GM21390 (cell line): Measurements from ENCODE around the gene PPP6R3.

ENCODE experiments used
- ATAC-seq: cut with Tn5 transposase; IDR thresholded peaks from one replicate; pipeline ENCODE4 v1.9.1; 2021; ENCODE audit not compliant: unreplicated experiment

The PPP6R3 gene

GRCh38 chr11:68663482-68664010 lies 203.0 kb downstream of the PPP6R3 start:
- ATAC-seq: no peak

GRCh38 chr11:68664141-68664540 lies 203.6 kb downstream of the PPP6R3 start:
- no peak for ATAC-seq

- ATAC-seq: no peak
These were observed 204.4 kb downstream of the PPP6R3 start for GRCh38 chr11:68664906-68665305.
